Keratinocyte (primary cell): ENCODE data around the gene SUN1. TPM values are rescaled to one million over a fixed set of nuclear protein-coding genes. Genes with fewer than 3 reads are reported as not detected.

Experiments used
- DNase-seq: peaks from one replicate; pipeline ENCODE4 v3.0.0-alpha.2; 2011; ENCODE audit warnings: low read depth, missing footprints, low spot score
- FAIRE-seq: peaks from 2 replicates; lab custom pipeline; 2011; peaks lifted over from hg19 to GRCh38; lab: Jason Lieb, UNC
- H2AFZ ChIP-seq: 2 replicates; pipeline ENCODE4 v1.6.0; 2012; ENCODE audit warnings: low read length, control low read depth, inconsistent platforms; ENCODE audit not compliant: control insufficient read depth
- H3K27ac ChIP-seq: 2 replicates; pipeline ENCODE4 v1.5.1; 2011; ENCODE audit warnings: low read length; ENCODE audit not compliant: control insufficient read depth, insufficient read depth
- H3K27me3 ChIP-seq: 3 replicates; pipeline ENCODE4 v1.6.0; 2011; ENCODE audit warnings: low read length; ENCODE audit not compliant: control insufficient read depth, insufficient read depth; ENCODE audit errors: extremely low read depth
- H3K36me3 ChIP-seq, 2 experiments: 2 replicates in 1 of 2; 3 replicates in 1 of 2; pipeline ENCODE4 v1.5.1; 2011; ENCODE audit warnings: low read length in 2 of 2, mild to moderate bottlenecking in 1 of 2; ENCODE audit not compliant: control insufficient read depth in 2 of 2, insufficient read depth in 2 of 2; ENCODE audit errors: extremely low read depth in 1 of 2
- H3K4me1 ChIP-seq: 3 replicates; pipeline ENCODE4 v1.5.1; 2011; ENCODE audit warnings: low read length; ENCODE audit not compliant: control insufficient read depth, insufficient read depth; ENCODE audit errors: extremely low read depth
- H3K4me2 ChIP-seq: 3 replicates; pipeline ENCODE4 v1.6.0; 2011; ENCODE audit warnings: low read depth, low read length; ENCODE audit not compliant: control insufficient read depth, insufficient read depth; ENCODE audit errors: extremely low read depth
- H3K4me3 ChIP-seq, 3 experiments: fragments of 200-600 bp in 1 of 3; sonication (generic) in 1 of 3; 2 replicates in 2 of 3; 3 replicates in 1 of 3; pipeline ENCODE4 v1.5.1; 2011 to 2016; ENCODE audit warnings: low read length in 3 of 3, mild to moderate bottlenecking in 3 of 3, control low read depth in 2 of 3, inconsistent platforms in 1 of 3, low read depth in 1 of 3, mixed read lengths in 1 of 3, mixed run types in 1 of 3, moderate library complexity in 1 of 3; ENCODE audit not compliant: control insufficient read depth in 2 of 3, insufficient read depth in 2 of 3; ENCODE audit errors: extremely low read depth in 1 of 3
- H3K79me2 ChIP-seq: 2 replicates; pipeline ENCODE4 v1.6.0; 2012; ENCODE audit warnings: low read length; ENCODE audit not compliant: control insufficient read depth, insufficient read depth
- H3K9ac ChIP-seq: 3 replicates; pipeline ENCODE4 v1.6.0; 2011; ENCODE audit warnings: low read length; ENCODE audit not compliant: control insufficient read depth, insufficient read depth; ENCODE audit errors: extremely low read depth
- H3K9me1 ChIP-seq: 3 replicates; pipeline ENCODE4 v1.6.0; 2011; ENCODE audit warnings: low read length; ENCODE audit not compliant: control insufficient read depth, insufficient read depth; ENCODE audit errors: extremely low read depth
- H3K9me3 ChIP-seq: 2 replicates; pipeline ENCODE4 v1.5.1; 2012; ENCODE audit warnings: low read depth, low read length; ENCODE audit not compliant: control insufficient read depth
- H4K20me1 ChIP-seq: 3 replicates; pipeline ENCODE4 v1.6.0; 2011; ENCODE audit warnings: low read length; ENCODE audit not compliant: control insufficient read depth, insufficient read depth; ENCODE audit errors: extremely low read depth
- CTCF ChIP-seq, 3 experiments: IDR thresholded peaks in 1 of 3; conservative IDR thresholded peaks in 1 of 3; optimal IDR thresholded peaks in 1 of 3; 2 replicates in 2 of 3; 3 replicates in 1 of 3; pipeline versions ENCODE3 to v1.5.1; 2011; ENCODE audit warnings: low read length in 3 of 3, mild to moderate bottlenecking in 3 of 3, moderate library complexity in 2 of 3, control low read depth in 1 of 3, inconsistent platforms in 1 of 3; ENCODE audit not compliant: insufficient read depth in 2 of 3; ENCODE audit errors: extremely low read depth in 1 of 3
- EZH2 ChIP-seq: IDR thresholded peaks from one replicate; pipeline ENCODE4 v1.6.1; 2012; ENCODE audit warnings: inconsistent platforms, mild to moderate bottlenecking, low read length, moderate library complexity
- dilution Hi-C: fragments of 300-500 bp; cut with MboI; formaldehyde crosslinking; loops from one replicate; pipeline ENCODE4 v1.7.0; 2020; ENCODE audit warnings: low sequenced_read_pairs; ENCODE audit not compliant: extremely low pct_ligation_motif_present
- polyA plus RNA-seq, 5 experiments: library from polyadenylated mRNA; depleted of rRNA in 3 of 5; stranded (reverse) in 3 of 5; stranded (forward) in 1 of 5; unstranded in 1 of 5; fragments of >200 nt; gene quantifications; 1 replicate in 1 of 5; 2 replicates in 3 of 5; 3 replicates in 1 of 5; pipeline versions ENCODE4 v1.2.1 to v1.2.3, GENCODE V29; 2011 to 2012; ENCODE audit warnings: missing spikeins in 2 of 5, low read depth in 1 of 5, low replicate concordance in 1 of 5

The SUN1 gene
- polyA plus RNA-seq, 1 donor (not counting 4 experiments of a cell fraction or from before 2014, with no cell fraction given): 166 TPM

DNA sequence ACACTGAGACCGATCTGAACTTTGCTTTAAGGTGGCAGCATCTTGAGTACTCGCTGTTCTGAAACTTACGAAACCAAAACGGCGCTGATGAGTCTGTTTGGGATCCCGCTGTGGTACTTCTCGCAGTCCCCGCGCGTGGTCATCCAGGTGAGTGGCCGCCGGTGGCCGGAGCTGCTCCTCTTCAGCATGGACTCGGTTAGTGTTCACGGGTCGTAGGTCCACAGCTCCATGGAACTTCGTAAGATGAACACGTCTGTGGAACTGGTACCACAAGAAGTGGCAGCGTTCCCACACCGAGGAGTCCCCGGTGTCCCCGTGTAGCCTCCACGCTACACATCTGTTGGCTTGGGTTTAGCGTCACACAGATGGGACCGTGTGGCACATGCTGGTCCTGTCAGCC is 33.6 kb downstream of the SUN1 start:
- Histone ChIP-seq H2AFZ (no peak overlapping the region), H3K9ac (no peak overlapping the region), H3K27me3 (no peaks in the 10 kb centered on the region), H3K9me1 (no peaks in the 10 kb centered on the region), H3K4me3 (no peak overlapping the region), H3K9me3 (no peaks in the 10 kb centered on the region), H3K4me2 (no peak overlapping the region), H3K27ac (no peak overlapping the region), H3K4me1 (peaks cover 14% of the 10 kb centered on the region), H3K79me2 (peaks cover 9% of the 10 kb centered on the region), H3K36me3 (peaks cover 21 to 25% of the 10 kb centered on the region in 2 experiments), H4K20me1 (no peaks in the 10 kb centered on the region)
- no peak for TF ChIP-seq EZH2
- TF ChIP-seq CTCF (optimal IDR thresholded peaks at IDR 0.05 in 1 of 3, IDR thresholded peaks at IDR 0.05 in 1 of 3, conservative IDR thresholded peaks at IDR 0.05 in 1 of 3; ENCODE audit: extremely low read depth in 1 of 3, insufficient read depth in 2 of 3, low read length in 3 of 3): no peak
- no peak for DNase-seq
- dilution Hi-C loops: no loop called here
- FAIRE-seq: no peak

DNA sequence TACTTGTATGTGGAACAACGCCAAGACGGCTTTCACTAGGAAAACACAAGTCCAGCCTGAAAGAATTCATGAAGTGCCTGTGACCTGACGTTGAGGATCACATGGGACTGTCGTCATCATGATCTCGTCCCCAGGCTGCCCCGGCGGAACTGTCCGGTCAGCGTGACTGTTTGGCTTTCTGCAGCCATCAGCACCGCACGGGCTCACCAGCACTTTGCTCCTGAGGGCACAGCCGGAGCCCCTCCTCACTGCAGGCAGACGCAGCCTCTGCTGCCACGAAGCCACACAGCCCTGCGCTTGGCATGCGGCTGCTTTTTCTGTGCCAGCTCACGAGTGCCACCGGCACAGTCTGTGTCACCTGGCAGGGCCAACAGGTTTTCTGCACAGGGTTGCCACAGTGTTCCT is 34.7 kb downstream of the SUN1 start:
- no peaks in the 10 kb centered on the region for H3K9me3 ChIP-seq
- H3K4me3 ChIP-seq: no peak overlapping the region
- no peaks in the 10 kb centered on the region for H3K27me3 ChIP-seq
- peaks cover 16 to 18% of the 10 kb centered on the region in 2 experiments for H3K36me3 ChIP-seq
- no peak overlapping the region for H2AFZ ChIP-seq
- peak overlapping the region; percentile 43 for H3K4me2 ChIP-seq
- FAIRE-seq: no peak
- TF ChIP-seq EZH2 (no peak), CTCF (optimal IDR thresholded peaks at IDR 0.05 in 1 of 3, IDR thresholded peaks at IDR 0.05 in 1 of 3, conservative IDR thresholded peaks at IDR 0.05 in 1 of 3; ENCODE audit: extremely low read depth in 1 of 3, insufficient read depth in 2 of 3, low read length in 3 of 3) (no peak)
- peak overlapping the region; percentile 52 for H3K9ac ChIP-seq
- H3K4me1 ChIP-seq: peaks cover 14% of the 10 kb centered on the region
- dilution Hi-C loops: no loop called here
- H4K20me1 ChIP-seq: no peaks in the 10 kb centered on the region
- H3K79me2 ChIP-seq: peaks cover 9% of the 10 kb centered on the region
- H3K9me1 ChIP-seq: no peaks in the 10 kb centered on the region
- no peak for DNase-seq
- peak overlapping the region; percentile 71 for H3K27ac ChIP-seq
